Pancreas (tissue), 10 donors: ENCODE data around the gene RESF1. TPM values are rescaled to one million over a fixed set of nuclear protein-coding genes. Genes with fewer than 3 reads are reported as not detected.

Experiments
- ATAC-seq, 4 donors: fragments of 200-7000 bp; cut with Tn5 transposase; one replicate each; pipeline versions ENCODE4 v1.8.0 to v1.9.1; 2020; ENCODE audit warnings: mild to moderate bottlenecking in 4 of 4, moderate library complexity in 4 of 4
- DNase-seq, 6 donors: peaks; one replicate each; pipeline ENCODE4 v3.0.0-alpha.2; 2020
- FAIRE-seq: peaks from 2 replicates; lab custom pipeline; 2012; peaks lifted over from hg19 to GRCh38; lab: Jason Lieb, UNC
- H3K27ac ChIP-seq, 4 donors: fragments of 200-600 bp; sonication (generic); 1 replicate in 3 of 4; 2 replicates in 1 of 4; pipeline versions ENCODE4 v1.5.0 to v1.8.0; 2020
- H3K27me3 ChIP-seq, 4 donors: fragments of 200-600 bp; one replicate each; pipeline ENCODE4 v1.8.0; 2021
- H3K36me3 ChIP-seq, 3 donors: fragments of 200-600 bp; sonication (generic) in 1 of 3; one replicate each; pipeline versions ENCODE4 v1.5.0 to v1.8.0; 2020 to 2021
- H3K4me1 ChIP-seq, 3 donors: fragments of 200-600 bp; one replicate each; pipeline ENCODE4 v1.8.0; 2021
- H3K4me3 ChIP-seq, 4 donors: fragments of 200-600 bp; sonication (generic) in 2 of 4; one replicate each; pipeline versions ENCODE4 v1.5.0 to v1.8.0; 2020 to 2021
- H3K9me3 ChIP-seq, 4 donors: fragments of 200-600 bp; one replicate each; pipeline ENCODE4 v1.8.0; 2021
- CTCF ChIP-seq, 4 donors: fragments of 200-600 bp; sonication (generic) in 3 of 4; IDR thresholded peaks; one replicate each; pipeline versions ENCODE4 v1.5.0 to v1.8.0; 2021; ENCODE audit warnings: antibody characterized with exemption in 4 of 4
- WGBS, 2 donors: extraction: QIAGEN DNeasy Blood & Tissue Kit; methylation state at CpG; one replicate each; pipeline ENCODE4 v1.1.7; 2013; 5-methylcytosine and 5-hydroxymethylcytosine counted together
- intact Hi-C, 3 donors: fragments of 100-400 bp; cut with DNase I; formaldehyde crosslinking; loops; one replicate each; pipeline versions ENCODE4 v1.11.1 to v1.14.2; 2022
- polyA plus RNA-seq, 2 donors: library from polyadenylated mRNA; stranded (reverse); fragments of 200-250 nt; gene quantifications; one replicate each; pipeline ENCODE4 v1.2.3, GENCODE V29; 2013
- total RNA-seq, 6 donors: library from RNA; stranded (reverse); fragmentation: NEBNext Ultra II Directional in 4 of 6; extraction: Animal tissue kit (Norgen Biotek cat#: 25700) in 4 of 6; gene quantifications; one replicate each; pipeline versions ENCODE4 v1.2.1 to v1.2.4, GENCODE V29; 2021 to 2023
- donor health status: healthy with polysubstance abuse.
- donor health status: DM: no; HTN: no; CAD: no; lungs with moderate emphysema.
- donor health status: DM: no; HTN: no; CAD: no.
- donor health status: control.
- donor health status: control.
- donor health status: Bipolar disorder and iron deficiency.
- donor health status: DM: yes; HTN: yes; CAD: no.
- donor health status: DM: no; HTN: no; CAD: no.
- donor health status: DM: no; HTN: no; CAD: no.
- donor health status: DM: yes; HTN: yes; CAD: no.

RESF1 gene
- total and polyA plus RNA-seq, 8 donors: 10.6 to 32.1 (median 19.8) TPM

GRCh38 chr12:31989571-31990362 is 30.6 kb downstream of the RESF1 start:
- DNase-seq (no peak), FAIRE-seq (no peak), ATAC-seq (no peak)
- H3K9me3 ChIP-seq: no peaks in the 10 kb centered on the region
- H3K36me3 ChIP-seq: peaks cover 0 to 6% (median 0%) of the 10 kb centered on the region in 3 donors
- H3K4me1 ChIP-seq: no peaks in the 10 kb centered on the region
- no peaks in the 10 kb centered on the region for H3K27me3 ChIP-seq
- intact Hi-C loops: no loop called here
- no peak overlapping the region for H3K4me3 ChIP-seq
- no peak for TF ChIP-seq CTCF (IDR thresholded peaks at IDR 0.05)
- H3K27ac ChIP-seq: no peak overlapping the region
- WGBS, 2 donors: 95% methylated on average over 15 of the region's 15 CpGs

GRCh38 chr12:31991146-31991545 is 31.9 kb downstream of the RESF1 start:
- intact Hi-C loops: no loop called here
- WGBS, 2 donors: 80 to 100% methylated on average over 1 of the region's 1 CpG

GRCh38 chr12:31991815-31992214 is 32.6 kb downstream of the RESF1 start:
- intact Hi-C loops: no loop called here
- no peak for FAIRE-seq
- no peak overlapping the region for H3K27ac ChIP-seq

More at GRCh38 chr12:31991146-31991545, 31.9 kb downstream of the RESF1 start:
- H3K27me3 ChIP-seq: no peaks in the 10 kb centered on the region
- FAIRE-seq (no peak), DNase-seq (no peak), ATAC-seq (no peak)
- no peak overlapping the region for H3K27ac ChIP-seq
- no peak for TF ChIP-seq CTCF (IDR thresholded peaks at IDR 0.05)
- no peak overlapping the region for H3K4me3 ChIP-seq
- H3K9me3 ChIP-seq: no peaks in the 10 kb centered on the region
- H3K4me1 ChIP-seq: no peaks in the 10 kb centered on the region
- peaks cover 0 to 6% (median 0%) of the 10 kb centered on the region in 3 donors for H3K36me3 ChIP-seq

GRCh38 chr12:31999692-32000091 is 40.5 kb downstream of the RESF1 start:
- no peak for ATAC-seq
- Histone ChIP-seq H3K27ac (no peak overlapping the region), H3K36me3 (peaks cover 0 to 24% (median 9%) of the 10 kb centered on the region in 3 donors), H3K9me3 (no peaks in the 10 kb centered on the region), H3K4me1 (no peaks in the 10 kb centered on the region), H3K4me3 (no peak overlapping the region), H3K27me3 (no peaks in the 10 kb centered on the region)
- no peak for TF ChIP-seq CTCF (IDR thresholded peaks at IDR 0.05)
- intact Hi-C loops: no loop called here
- no peak for DNase-seq
- FAIRE-seq: no peak
- WGBS, 2 donors: 87 to 96% methylated on average over 6 of the region's 6 CpGs

More at GRCh38 chr12:31991815-31992214, 32.6 kb downstream of the RESF1 start:
- DNase-seq: no peak
- no peak for ATAC-seq
- no peaks in the 10 kb centered on the region for H3K9me3 ChIP-seq
- peaks cover 0 to 6% (median 0%) of the 10 kb centered on the region in 3 donors for H3K36me3 ChIP-seq
- no peak for TF ChIP-seq CTCF (IDR thresholded peaks at IDR 0.05)
- H3K4me1 ChIP-seq: no peaks in the 10 kb centered on the region
- 98% methylated on average over 2 of the region's 2 CpGs for WGBS, 2 donors
- no peak overlapping the region for H3K4me3 ChIP-seq
- no peaks in the 10 kb centered on the region for H3K27me3 ChIP-seq
